Smooth muscle cell (in vitro differentiated cells): Measurements from ENCODE around the gene UFD1. TPM values are rescaled to one million over a fixed set of nuclear protein-coding genes. Genes with fewer than 3 reads are reported as not detected.

Source experiments
- DNase-seq: peaks from one replicate; lab custom pipeline; 2025; ENCODE audit not compliant: unreplicated experiment; lab: John Stamatoyannopoulos, UW
- H2AFZ ChIP-seq: fragments of 200-600 bp; sonication (generic); 2 replicates; pipeline ENCODE4 v1.6.0; 2016; ENCODE audit warnings: antibody characterized with exemption, low read depth, mild to moderate bottlenecking
- H3F3A ChIP-seq: fragments of 200-600 bp; sonication (generic); 2 replicates; pipeline ENCODE4 v1.6.0; 2017; ENCODE audit warnings: antibody characterized with exemption, low read depth
- H3K27ac ChIP-seq: fragments of 200-600 bp; sonication (generic); 2 replicates; pipeline ENCODE4 v1.5.1; 2016; ENCODE audit warnings: low read depth, mild to moderate bottlenecking
- H3K27me3 ChIP-seq: fragments of 200-600 bp; sonication (generic); 2 replicates; pipeline ENCODE4 v1.6.1; 2016; ENCODE audit warnings: low read depth, mild to moderate bottlenecking
- H3K36me3 ChIP-seq: fragments of 200-600 bp; sonication (generic); 2 replicates; pipeline ENCODE4 v1.5.1; 2016; ENCODE audit warnings: low read depth
- H3K4me1 ChIP-seq: fragments of 200-600 bp; sonication (generic); 2 replicates; pipeline ENCODE4 v1.5.1; 2016; ENCODE audit warnings: low read depth
- H3K4me2 ChIP-seq: fragments of 200-600 bp; sonication (generic); 2 replicates; pipeline ENCODE4 v1.6.0; 2016; ENCODE audit warnings: mild to moderate bottlenecking
- H3K4me3 ChIP-seq: fragments of 200-600 bp; sonication (generic); 2 replicates; pipeline ENCODE4 v1.5.1; 2016; ENCODE audit warnings: mild to moderate bottlenecking
- H3K79me2 ChIP-seq: fragments of 200-600 bp; sonication (generic); 2 replicates; pipeline ENCODE4 v1.6.0; 2016; ENCODE audit warnings: low read depth, mild to moderate bottlenecking
- H3K9ac ChIP-seq: fragments of 200-600 bp; sonication (generic); 2 replicates; pipeline ENCODE4 v1.6.0; 2016; ENCODE audit warnings: low read depth
- H3K9me3 ChIP-seq: fragments of 200-600 bp; sonication (generic); replicated peaks from 2 replicates; pipeline ENCODE4 v1.5.1; 2016; ENCODE audit warnings: low read depth
- H4K20me1 ChIP-seq: fragments of 200-600 bp; sonication (generic); 2 replicates; pipeline ENCODE4 v1.6.0; 2016; ENCODE audit warnings: low read depth
- WGBS: methylation state at CpG from one replicate; pipeline ENCODE4 v1.1.7; 2016; ENCODE audit warnings: low lambda C conversion rate; 5-methylcytosine and 5-hydroxymethylcytosine counted together
- polyA plus RNA-seq: library from polyadenylated mRNA; unstranded; fragments of >200 nt; fragmentation: Nextera tagmentation; extraction: Ambion mirVana; gene quantifications from 2 replicates; pipeline ENCODE4 v1.2.1, GENCODE V29; 2016
- total RNA-seq: library from RNA; depleted of rRNA; stranded (reverse); fragments of >200 nt; gene quantifications from 2 replicates; pipeline ENCODE4 v1.2.3, GENCODE V29; 2014
- TF ChIP-seq, protein P1 (sequence below): fragments of 200-600 bp; sonication (generic); IDR thresholded peaks from 2 replicates; pipeline ENCODE4 v1.5.1; 2017; ENCODE audit warnings: borderline replicate concordance, mild to moderate bottlenecking, antibody characterized with exemption; ENCODE audit not compliant: insufficient read depth, poor library complexity, severe bottlenecking

Gene UFD1
- total and polyA plus RNA-seq, 2 experiments from 2014 or later: 48.1 to 111 TPM

DNA sequence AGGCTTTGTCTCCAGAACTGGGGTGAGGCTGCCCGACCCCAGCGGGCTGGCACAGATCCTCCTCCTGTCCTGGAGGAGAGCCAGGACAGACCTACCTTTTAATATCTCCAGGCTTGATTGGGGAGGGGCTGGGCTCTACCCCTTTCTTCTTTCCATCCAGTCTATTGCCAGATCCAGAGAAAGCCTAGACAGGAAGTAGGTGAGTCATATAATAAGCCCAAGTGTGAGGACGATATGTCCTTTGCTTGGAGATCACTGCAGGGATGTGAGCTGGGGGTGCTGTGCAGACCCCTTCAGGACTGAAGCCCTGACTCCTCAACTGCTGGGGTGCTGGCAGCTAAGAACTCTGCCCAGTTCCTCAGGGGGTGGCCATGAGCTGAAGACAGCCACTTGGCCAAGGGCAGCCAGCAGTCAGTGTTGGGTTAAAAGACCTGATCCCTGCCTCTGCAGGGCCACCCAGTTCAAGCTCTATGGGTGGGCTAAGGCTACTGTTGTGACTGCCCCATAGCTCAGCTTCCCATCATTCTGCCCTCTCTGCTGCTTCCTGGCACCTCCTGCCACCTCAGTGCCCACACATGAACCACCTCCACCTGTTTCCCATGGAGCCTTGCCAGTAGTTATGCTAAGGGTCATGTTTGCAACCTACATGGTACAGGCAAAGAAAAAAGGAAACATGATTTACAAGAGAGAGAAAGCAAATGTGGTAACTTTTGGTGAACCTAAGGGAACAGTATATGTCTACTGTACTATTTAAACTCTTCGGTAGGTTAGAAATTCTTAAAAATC lies 23.2 kb downstream of the UFD1 start:
- H3K4me1 ChIP-seq: no peaks in the 10 kb centered on the region
- TF ChIP-seq, protein P1, sequence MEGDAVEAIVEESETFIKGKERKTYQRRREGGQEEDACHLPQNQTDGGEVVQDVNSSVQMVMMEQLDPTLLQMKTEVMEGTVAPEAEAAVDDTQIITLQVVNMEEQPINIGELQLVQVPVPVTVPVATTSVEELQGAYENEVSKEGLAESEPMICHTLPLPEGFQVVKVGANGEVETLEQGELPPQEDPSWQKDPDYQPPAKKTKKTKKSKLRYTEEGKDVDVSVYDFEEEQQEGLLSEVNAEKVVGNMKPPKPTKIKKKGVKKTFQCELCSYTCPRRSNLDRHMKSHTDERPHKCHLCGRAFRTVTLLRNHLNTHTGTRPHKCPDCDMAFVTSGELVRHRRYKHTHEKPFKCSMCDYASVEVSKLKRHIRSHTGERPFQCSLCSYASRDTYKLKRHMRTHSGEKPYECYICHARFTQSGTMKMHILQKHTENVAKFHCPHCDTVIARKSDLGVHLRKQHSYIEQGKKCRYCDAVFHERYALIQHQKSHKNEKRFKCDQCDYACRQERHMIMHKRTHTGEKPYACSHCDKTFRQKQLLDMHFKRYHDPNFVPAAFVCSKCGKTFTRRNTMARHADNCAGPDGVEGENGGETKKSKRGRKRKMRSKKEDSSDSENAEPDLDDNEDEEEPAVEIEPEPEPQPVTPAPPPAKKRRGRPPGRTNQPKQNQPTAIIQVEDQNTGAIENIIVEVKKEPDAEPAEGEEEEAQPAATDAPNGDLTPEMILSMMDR: no peak
- H3K9ac ChIP-seq: no peak overlapping the region
- H4K20me1 ChIP-seq: no peaks in the 10 kb centered on the region
- WGBS: 87% methylated on average over 4 of the region's 4 CpGs
- H3K4me2 ChIP-seq: no peak overlapping the region
- H2AFZ ChIP-seq: no peak overlapping the region
- no peak overlapping the region for H3K4me3 ChIP-seq
- DNase-seq: no peak
- no peaks in the 10 kb centered on the region for H3K27me3 ChIP-seq
- H3K79me2 ChIP-seq: no peaks in the 10 kb centered on the region
- no peaks in the 10 kb centered on the region for H3K9me3 ChIP-seq
- no peaks in the 10 kb centered on the region for H3K36me3 ChIP-seq
- H3F3A ChIP-seq: no peaks in the 10 kb centered on the region
- no peak overlapping the region for H3K27ac ChIP-seq

DNA sequence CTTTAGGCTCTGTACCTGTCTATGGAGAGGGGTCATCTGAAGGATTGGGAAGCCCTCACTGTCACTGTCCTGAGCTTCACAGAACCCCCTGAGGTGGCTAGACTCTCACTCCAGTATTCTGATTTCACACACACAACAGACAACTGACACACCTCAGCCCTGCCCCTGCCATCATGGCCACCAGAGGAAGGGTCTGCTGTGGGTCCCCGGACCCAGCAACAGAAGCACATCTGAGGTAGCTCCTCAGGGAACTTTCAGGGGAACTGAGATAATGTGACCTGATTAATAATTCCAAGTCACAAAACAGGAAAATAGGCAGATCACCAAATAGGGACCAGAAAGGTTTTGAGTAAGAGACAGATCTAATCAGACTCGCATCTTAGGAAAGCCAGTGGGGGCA lies 24.0 kb downstream of the UFD1 start:
- H2AFZ ChIP-seq: no peak overlapping the region
- H3K4me1 ChIP-seq: no peaks in the 10 kb centered on the region
- H3K27ac ChIP-seq: no peak overlapping the region
- H3K9ac ChIP-seq: no peak overlapping the region
- H3K36me3 ChIP-seq: peaks cover 6% of the 10 kb centered on the region
- H3K79me2 ChIP-seq: no peaks in the 10 kb centered on the region
- TF ChIP-seq, protein P1: no peak
- no peaks in the 10 kb centered on the region for H3K9me3 ChIP-seq
- no peak overlapping the region for H3K4me2 ChIP-seq
- WGBS: 100% methylated on average over 2 of the region's 2 CpGs
- peaks cover 2% of the 10 kb centered on the region for H3F3A ChIP-seq
- H3K4me3 ChIP-seq: no peak overlapping the region
- no peaks in the 10 kb centered on the region for H4K20me1 ChIP-seq
- no peaks in the 10 kb centered on the region for H3K27me3 ChIP-seq
- no peak for DNase-seq

DNA sequence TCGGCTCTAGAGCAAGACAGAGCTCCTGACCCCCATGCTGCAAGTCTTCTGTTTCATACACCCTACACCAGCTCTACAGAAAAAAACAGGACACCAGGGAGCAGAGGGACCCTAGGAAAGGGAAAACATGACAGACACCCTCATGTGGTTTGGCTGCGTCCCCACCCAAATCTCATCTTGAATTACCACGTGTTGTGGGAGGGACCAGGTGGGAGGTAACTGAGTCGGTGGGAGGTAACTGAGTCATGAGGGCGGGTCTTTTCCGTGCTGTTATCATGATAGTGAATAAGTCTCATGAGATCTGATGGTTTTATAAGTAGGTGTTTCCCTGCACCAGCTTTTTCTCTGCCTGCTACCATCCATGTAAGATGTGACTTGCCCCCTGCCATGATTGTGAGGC lies 24.8 kb downstream of the UFD1 start:
- WGBS: 94% methylated on average over 6 of the region's 6 CpGs
- Histone ChIP-seq H3F3A (peaks cover 7% of the 10 kb centered on the region), H3K9ac (no peak overlapping the region), H3K4me3 (no peak overlapping the region), H3K79me2 (no peaks in the 10 kb centered on the region), H4K20me1 (no peaks in the 10 kb centered on the region), H3K9me3 (no peaks in the 10 kb centered on the region), H2AFZ (no peak overlapping the region), H3K36me3 (peaks cover 9% of the 10 kb centered on the region), H3K4me1 (no peaks in the 10 kb centered on the region), H3K27ac (no peak overlapping the region), H3K4me2 (no peak overlapping the region), H3K27me3 (no peaks in the 10 kb centered on the region)
- TF ChIP-seq, protein P1: no peak
- no peak for DNase-seq

DNA sequence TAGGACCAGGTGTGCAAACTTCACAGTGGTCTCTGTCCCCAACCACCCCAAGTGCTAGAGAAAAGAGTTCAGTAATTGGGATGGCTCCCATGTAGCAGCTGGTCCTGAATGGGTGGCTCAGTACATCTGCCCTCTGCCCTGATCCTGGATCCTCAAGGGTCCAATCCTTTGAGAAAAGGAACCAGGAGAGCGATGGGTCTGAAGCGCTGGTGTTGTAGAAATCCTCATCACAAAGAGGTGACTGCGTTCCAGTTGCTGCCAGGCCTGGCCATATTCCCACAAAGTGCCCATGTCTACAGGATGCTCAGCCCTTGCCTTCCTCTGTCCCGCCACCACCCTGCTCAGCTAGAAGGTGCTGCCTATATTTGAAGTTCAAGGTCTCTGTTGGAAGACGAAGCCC lies 25.3 kb downstream of the UFD1 start:
- Histone ChIP-seq H3K4me2 (no peak overlapping the region), H3K4me1 (peaks cover under 1% of the 10 kb centered on the region), H3K36me3 (peaks cover 9% of the 10 kb centered on the region), H3K27me3 (no peaks in the 10 kb centered on the region), H3K9ac (no peak overlapping the region), H3K27ac (no peak overlapping the region), H3K4me3 (no peak overlapping the region), H2AFZ (no peak overlapping the region), H3K9me3 (no peaks in the 10 kb centered on the region), H3F3A (peaks cover 10% of the 10 kb centered on the region), H4K20me1 (no peaks in the 10 kb centered on the region), H3K79me2 (no peaks in the 10 kb centered on the region)
- TF ChIP-seq, protein P1: no peak
- no peak for DNase-seq
- WGBS: 96% methylated on average over 5 of the region's 5 CpGs
